SK-N-SH treated with all-trans-retinoic acid at 6 μM for 48 hours (cell line): ENCODE data around the gene TBXAS1.

Source experiments
- ATAC-seq: fragments of 200-7000 bp; cut with Tn5 transposase; 3 replicates; pipeline ENCODE4 v1.9.1; 2020; ENCODE audit warnings: mild to moderate bottlenecking, moderate library complexity
- ARNTL ChIP-seq: fragments of 450-650 bp; formaldehyde crosslinking; IDR thresholded peaks from 2 replicates; pipeline ENCODE4 v1.5.0; 2020; ENCODE audit warnings: low read depth, mild to moderate bottlenecking, moderate library complexity, borderline replicate concordance
- BACH2 ChIP-seq: fragments of 250-450 bp; sonication (Bioruptor Pico); IDR thresholded peaks from 2 replicates; pipeline ENCODE4 v1.9.0; 2021; ENCODE audit warnings: mild to moderate bottlenecking, borderline replicate concordance
- CSDC2 ChIP-seq: fragments of 250-450 bp; sonication (Bioruptor Pico); IDR thresholded peaks from 2 replicates; pipeline ENCODE4 v1.5.0; 2020; ENCODE audit warnings: mild to moderate bottlenecking, moderate library complexity
- ESRRG ChIP-seq: fragments of 250-450 bp; sonication (Bioruptor Pico); IDR thresholded peaks from 2 replicates; pipeline ENCODE4 v1.6.1; 2021; ENCODE audit warnings: mild to moderate bottlenecking
- GLIS3 ChIP-seq: fragments of 250-450 bp; sonication (Bioruptor Pico); IDR thresholded peaks from 2 replicates; pipeline ENCODE4 v1.5.0; 2020; ENCODE audit warnings: mild to moderate bottlenecking, moderate library complexity
- ISL1 ChIP-seq: fragments of 250-450 bp; sonication (Bioruptor Pico); IDR thresholded peaks from 2 replicates; pipeline ENCODE4 v2.1.2; 2022; ENCODE audit warnings: mild to moderate bottlenecking, moderate library complexity
- OSR1 ChIP-seq: fragments of 250-450 bp; sonication (Bioruptor Pico); IDR thresholded peaks from 2 replicates; pipeline ENCODE4 v1.8.0; 2022; ENCODE audit warnings: moderate library complexity, mild to moderate bottlenecking, inconsistent platforms
- PPARA ChIP-seq: fragments of 250-450 bp; sonication (Bioruptor Pico); IDR thresholded peaks from 2 replicates; pipeline ENCODE4 v1.5.0; 2020; ENCODE audit warnings: mild to moderate bottlenecking, borderline replicate concordance
- SNAI2 ChIP-seq: fragments of 250-450 bp; sonication (Bioruptor Pico); IDR thresholded peaks from 2 replicates; pipeline ENCODE4 v1.5.0; 2020; ENCODE audit warnings: mild to moderate bottlenecking, moderate library complexity
- TOX ChIP-seq: fragments of 250-450 bp; sonication (Bioruptor Pico); IDR thresholded peaks from 2 replicates; pipeline ENCODE4 v1.8.0; 2021; ENCODE audit warnings: mild to moderate bottlenecking, moderate library complexity, borderline replicate concordance
- TSHZ2 ChIP-seq: fragments of 250-450 bp; sonication (Bioruptor Pico); IDR thresholded peaks from 2 replicates; pipeline ENCODE4 v1.5.0; 2020; ENCODE audit warnings: mild to moderate bottlenecking, moderate library complexity
- ZC3H10 ChIP-seq: fragments of 250-450 bp; sonication (Bioruptor Pico); IDR thresholded peaks from 2 replicates; pipeline ENCODE4 v1.5.1; 2021; ENCODE audit warnings: mild to moderate bottlenecking, moderate library complexity
- ZFP3 ChIP-seq: fragments of 250-450 bp; sonication (Bioruptor Pico); IDR thresholded peaks from 2 replicates; pipeline ENCODE4 v1.5.0; 2020; ENCODE audit warnings: mild to moderate bottlenecking, moderate library complexity
- ZFP30 ChIP-seq: fragments of 450-650 bp; formaldehyde crosslinking; IDR thresholded peaks from 2 replicates; pipeline ENCODE4 v1.5.0; 2022; ENCODE audit warnings: mild to moderate bottlenecking, moderate library complexity
- ZNF70 ChIP-seq: fragments of 450-650 bp; formaldehyde crosslinking; IDR thresholded peaks from 2 replicates; pipeline ENCODE4 v1.5.0; 2020; ENCODE audit warnings: mild to moderate bottlenecking, moderate library complexity
- TF ChIP-seq, protein P1 (sequence below): fragments of 250-450 bp; sonication (Bioruptor Pico); IDR thresholded peaks from 2 replicates; pipeline ENCODE4 v1.5.1; 2020; ENCODE audit warnings: low read depth, mild to moderate bottlenecking, moderate library complexity
- TF ChIP-seq, protein P2 (sequence below): fragments of 250-450 bp; sonication (Bioruptor Pico); IDR thresholded peaks from 2 replicates; pipeline ENCODE4 v1.8.0; 2020; ENCODE audit warnings: mild to moderate bottlenecking, moderate library complexity, borderline replicate concordance
- TF ChIP-seq, protein P3 (sequence below): fragments of 250-450 bp; sonication (Bioruptor Pico); IDR thresholded peaks from 2 replicates; pipeline ENCODE4 v1.5.1; 2021; ENCODE audit warnings: mild to moderate bottlenecking, moderate library complexity

Gene TBXAS1

DNA sequence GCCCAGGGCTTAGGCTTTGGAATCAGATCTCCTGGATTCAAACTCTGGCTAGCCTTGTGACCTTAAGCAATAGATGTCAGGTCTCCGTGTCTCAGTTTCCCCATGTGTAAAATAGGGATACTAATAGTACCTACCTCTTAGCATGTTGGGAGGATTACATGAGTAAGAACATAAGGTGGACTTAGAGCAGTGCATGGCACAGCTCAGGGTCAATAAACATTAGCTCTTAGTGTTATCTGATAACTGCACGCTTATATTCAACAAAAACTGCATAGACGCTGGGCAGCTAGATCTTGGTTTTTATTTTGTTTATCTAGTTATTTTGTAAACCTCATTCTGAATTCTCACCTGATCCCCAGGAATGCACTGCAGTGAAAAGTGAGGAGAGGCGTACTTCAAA, 17.2 kb downstream of the TBXAS1 start (continued):
- no peak for TF ChIP-seq SNAI2 (CRISPR knock-in tag)
- TF ChIP-seq ZNF70 (CRISPR knock-in tag) = no peak
- TF ChIP-seq GLIS3 (CRISPR knock-in tag) = no peak

GRCh38 chr7:139848274-139848673, 19.2 kb downstream of the TBXAS1 start:
- ATAC-seq = no peak
- TF ChIP-seq TSHZ2 (CRISPR knock-in tag) = no peak
- TF ChIP-seq BACH2 (CRISPR knock-in tag) = no peak
- TF ChIP-seq ESRRG (CRISPR knock-in tag) = no peak
- no peak for TF ChIP-seq ISL1 (CRISPR knock-in tag)
- TF ChIP-seq ZFP3 (CRISPR knock-in tag) = no peak

- ATAC-seq = no peak
- TF ChIP-seq ESRRG (CRISPR knock-in tag) (no peak), ZNF70 (CRISPR knock-in tag) (no peak), GLIS3 (CRISPR knock-in tag) (no peak), SNAI2 (CRISPR knock-in tag) (no peak), PPARA (CRISPR knock-in tag) (no peak), ZC3H10 (no peak), TOX (CRISPR knock-in tag) (no peak), ARNTL (CRISPR knock-in tag) (no peak), OSR1 (CRISPR knock-in tag) (no peak), ISL1 (CRISPR knock-in tag) (no peak), TSHZ2 (CRISPR knock-in tag) (no peak), CSDC2 (CRISPR knock-in tag) (no peak), ZFP30 (CRISPR knock-in tag) (no peak), BACH2 (CRISPR knock-in tag) (no peak)
- TF ChIP-seq, protein P1, sequence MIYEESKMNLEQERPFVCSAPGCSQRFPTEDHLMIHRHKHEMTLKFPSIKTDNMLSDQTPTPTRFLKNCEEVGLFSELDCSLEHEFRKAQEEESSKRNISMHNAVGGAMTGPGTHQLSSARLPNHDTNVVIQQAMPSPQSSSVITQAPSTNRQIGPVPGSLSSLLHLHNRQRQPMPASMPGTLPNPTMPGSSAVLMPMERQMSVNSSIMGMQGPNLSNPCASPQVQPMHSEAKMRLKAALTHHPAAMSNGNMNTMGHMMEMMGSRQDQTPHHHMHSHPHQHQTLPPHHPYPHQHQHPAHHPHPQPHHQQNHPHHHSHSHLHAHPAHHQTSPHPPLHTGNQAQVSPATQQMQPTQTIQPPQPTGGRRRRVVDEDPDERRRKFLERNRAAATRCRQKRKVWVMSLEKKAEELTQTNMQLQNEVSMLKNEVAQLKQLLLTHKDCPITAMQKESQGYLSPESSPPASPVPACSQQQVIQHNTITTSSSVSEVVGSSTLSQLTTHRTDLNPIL = no peak
- TF ChIP-seq, protein P2, sequence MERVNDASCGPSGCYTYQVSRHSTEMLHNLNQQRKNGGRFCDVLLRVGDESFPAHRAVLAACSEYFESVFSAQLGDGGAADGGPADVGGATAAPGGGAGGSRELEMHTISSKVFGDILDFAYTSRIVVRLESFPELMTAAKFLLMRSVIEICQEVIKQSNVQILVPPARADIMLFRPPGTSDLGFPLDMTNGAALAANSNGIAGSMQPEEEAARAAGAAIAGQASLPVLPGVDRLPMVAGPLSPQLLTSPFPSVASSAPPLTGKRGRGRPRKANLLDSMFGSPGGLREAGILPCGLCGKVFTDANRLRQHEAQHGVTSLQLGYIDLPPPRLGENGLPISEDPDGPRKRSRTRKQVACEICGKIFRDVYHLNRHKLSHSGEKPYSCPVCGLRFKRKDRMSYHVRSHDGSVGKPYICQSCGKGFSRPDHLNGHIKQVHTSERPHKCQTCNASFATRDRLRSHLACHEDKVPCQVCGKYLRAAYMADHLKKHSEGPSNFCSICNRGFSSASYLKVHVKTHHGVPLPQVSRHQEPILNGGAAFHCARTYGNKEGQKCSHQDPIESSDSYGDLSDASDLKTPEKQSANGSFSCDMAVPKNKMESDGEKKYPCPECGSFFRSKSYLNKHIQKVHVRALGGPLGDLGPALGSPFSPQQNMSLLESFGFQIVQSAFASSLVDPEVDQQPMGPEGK (CRISPR knock-in tag) = no peak
- TF ChIP-seq, protein P3, sequence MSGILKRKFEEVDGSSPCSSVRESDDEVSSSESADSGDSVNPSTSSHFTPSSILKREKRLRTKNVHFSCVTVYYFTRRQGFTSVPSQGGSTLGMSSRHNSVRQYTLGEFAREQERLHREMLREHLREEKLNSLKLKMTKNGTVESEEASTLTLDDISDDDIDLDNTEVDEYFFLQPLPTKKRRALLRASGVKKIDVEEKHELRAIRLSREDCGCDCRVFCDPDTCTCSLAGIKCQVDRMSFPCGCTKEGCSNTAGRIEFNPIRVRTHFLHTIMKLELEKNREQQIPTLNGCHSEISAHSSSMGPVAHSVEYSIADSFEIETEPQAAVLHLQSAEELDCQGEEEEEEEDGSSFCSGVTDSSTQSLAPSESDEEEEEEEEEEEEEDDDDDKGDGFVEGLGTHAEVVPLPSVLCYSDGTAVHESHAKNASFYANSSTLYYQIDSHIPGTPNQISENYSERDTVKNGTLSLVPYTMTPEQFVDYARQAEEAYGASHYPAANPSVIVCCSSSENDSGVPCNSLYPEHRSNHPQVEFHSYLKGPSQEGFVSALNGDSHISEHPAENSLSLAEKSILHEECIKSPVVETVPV (CRISPR knock-in tag) = no peak
Observed at GRCh38 chr7:139850906-139851305, 21.8 kb downstream of the TBXAS1 start.
